Measurements from ENCODE around the gene NXN.
"Not testable (repeated sequence)": the region's sequence is repeated elsewhere in the genome, so short reads cannot be mapped to it uniquely, and the experiment has no call there.

Gene NXN

GRCh38 chr17:812638-813204 lies 166.9 kb downstream of the NXN start:
- TF ChIP-seq CTCF (IDR thresholded peaks at IDR 0.05; ENCODE audit: low read depth, low read length), result no peak
- no peak overlapping the region for H3K4me3 ChIP-seq (ENCODE audit: low read depth, low read length)

- no peak for TF ChIP-seq CTCF (IDR thresholded peaks at IDR 0.05; ENCODE audit: low read depth, low read length)
- H3K4me3 ChIP-seq (ENCODE audit: low read depth, low read length), result no peak overlapping the region
These were observed 168.4 kb downstream of the NXN start for GRCh38 chr17:811051-811784.

GRCh38 chr17:807523-808294 lies 171.9 kb downstream of the NXN start:
- TF ChIP-seq CTCF (IDR thresholded peaks at IDR 0.05; ENCODE audit: low read depth, low read length), result no peak
- H3K4me3 ChIP-seq (ENCODE audit: low read depth, low read length), result no peak overlapping the region

- TF ChIP-seq CTCF (IDR thresholded peaks at IDR 0.05; ENCODE audit: low read depth, low read length), result no peak
- H3K4me3 ChIP-seq (ENCODE audit: low read depth, low read length), result no peak overlapping the region
These were observed 172.6 kb downstream of the NXN start for GRCh38 chr17:806781-807522.

- no peak for TF ChIP-seq CTCF (IDR thresholded peaks at IDR 0.05; ENCODE audit: low read depth, low read length)
- no peak overlapping the region for H3K4me3 ChIP-seq (ENCODE audit: low read depth, low read length)
These were observed 173.2 kb downstream of the NXN start for GRCh38 chr17:806346-806745.

GRCh38 chr17:805886-806285 lies 173.7 kb downstream of the NXN start:
- H3K4me3 ChIP-seq (ENCODE audit: low read depth, low read length), result not testable (repeated sequence)

- TF ChIP-seq CTCF (IDR thresholded peaks at IDR 0.05; ENCODE audit: low read depth, low read length), result no peak
- no peak overlapping the region for H3K4me3 ChIP-seq (ENCODE audit: low read depth, low read length)
These were observed 174.8 kb downstream of the NXN start for GRCh38 chr17:804541-805435.

All from WI38 (cell line).